Measurements from ENCODE around the gene FAM43A.
A peak's percentile ranks its signal among the peaks of the same experiment; 100 is the strongest.

FAM43A gene

DNA sequence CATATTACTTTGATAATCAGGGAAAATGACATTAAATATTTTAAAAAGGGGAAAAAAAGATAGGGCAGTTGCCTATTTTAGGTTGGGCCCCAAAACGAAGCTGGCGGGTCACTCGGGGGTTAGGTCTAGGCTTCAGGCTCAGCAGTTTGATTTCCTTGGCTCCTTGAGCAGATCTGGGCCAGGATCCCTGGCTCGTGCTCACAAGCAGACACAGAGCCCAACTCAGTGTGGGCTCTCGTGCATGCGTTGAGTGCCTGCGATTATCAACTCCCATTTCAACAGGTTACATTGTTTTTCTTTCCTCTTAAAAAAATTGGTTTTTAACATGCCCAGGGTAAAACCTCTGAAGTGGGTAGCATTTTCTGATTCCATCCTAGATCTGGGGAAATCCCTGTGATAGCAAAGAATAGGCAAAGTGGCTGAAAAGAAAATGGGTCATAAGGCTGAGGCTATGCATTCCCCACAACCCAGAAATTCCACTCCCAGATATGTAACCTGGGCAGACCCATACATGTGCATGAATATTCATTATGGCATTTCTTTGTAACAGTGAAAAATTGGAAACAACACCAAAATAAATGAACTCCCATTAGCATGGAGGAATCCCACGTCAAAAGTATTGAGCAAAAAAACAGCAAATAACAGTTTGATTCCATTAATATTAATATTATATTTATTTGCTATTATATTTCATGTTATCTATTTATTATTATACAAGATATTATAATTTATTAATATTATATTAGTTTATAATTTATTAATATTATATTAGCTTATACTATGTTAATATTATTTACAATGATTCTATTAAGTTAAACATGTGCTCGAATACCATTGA lies 27.8 kb downstream of the FAM43A start:
- DNase-seq, result no peak

DNA sequence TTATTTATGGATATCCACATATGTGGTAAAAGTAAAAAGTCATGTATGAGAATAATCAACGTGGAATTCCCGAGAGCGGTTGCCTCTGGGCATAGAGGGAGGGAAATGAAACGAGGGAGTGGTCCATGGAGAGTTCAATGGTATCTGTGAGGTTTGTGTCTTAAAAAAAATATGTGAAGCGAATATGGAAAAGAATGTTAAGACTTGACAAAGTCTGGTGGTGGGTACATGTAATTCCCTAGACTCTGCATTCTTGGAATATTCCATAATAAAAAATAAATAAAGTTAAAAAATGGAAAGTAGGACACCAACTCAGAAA lies 28.4 kb downstream of the FAM43A start:
- no peak for DNase-seq

GRCh38 chr3:194714564-194714963 lies 28.9 kb downstream of the FAM43A start:
- DNase-seq, result no peak

DNA sequence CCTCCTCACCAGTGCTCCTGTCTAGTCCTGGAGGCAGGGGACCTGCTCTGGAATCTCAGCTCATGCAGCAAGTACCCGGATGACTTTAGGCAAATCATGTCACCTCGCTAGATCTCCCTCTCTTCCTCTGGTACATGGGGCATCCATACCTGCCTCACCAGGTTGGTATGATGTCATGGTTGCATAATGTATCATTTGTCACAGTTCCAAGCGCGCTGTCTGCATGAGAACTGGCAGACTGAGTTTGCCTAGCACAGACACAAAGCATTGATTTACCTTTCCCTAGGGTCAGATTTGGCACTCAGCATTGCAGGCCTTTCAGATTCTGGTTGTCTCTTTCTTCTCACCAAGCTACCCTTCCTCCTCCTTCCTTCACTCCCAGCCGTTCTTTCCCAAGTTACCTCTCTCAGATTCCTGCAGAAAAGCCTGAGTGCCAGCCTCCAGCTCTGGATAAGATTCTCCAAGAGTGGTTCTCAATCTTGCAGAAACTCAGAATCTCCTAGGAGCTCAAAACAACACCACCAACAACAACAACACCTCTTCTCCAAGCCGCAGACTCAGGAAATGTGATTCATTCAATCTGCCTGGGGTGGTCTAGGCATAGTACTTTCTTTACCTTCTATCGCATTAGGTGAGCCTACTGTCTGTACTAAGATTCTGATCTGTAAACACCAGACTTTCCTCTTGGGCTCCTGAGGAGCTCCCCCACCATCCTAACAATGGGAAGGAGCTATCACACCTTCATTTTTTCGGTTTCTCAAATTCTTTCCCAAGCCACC lies 29.5 kb downstream of the FAM43A start:
- peak; percentile 15 for DNase-seq

- no peak for DNase-seq
These were observed 32.4 kb downstream of the FAM43A start for GRCh38 chr3:194718079-194718478.

DNA sequence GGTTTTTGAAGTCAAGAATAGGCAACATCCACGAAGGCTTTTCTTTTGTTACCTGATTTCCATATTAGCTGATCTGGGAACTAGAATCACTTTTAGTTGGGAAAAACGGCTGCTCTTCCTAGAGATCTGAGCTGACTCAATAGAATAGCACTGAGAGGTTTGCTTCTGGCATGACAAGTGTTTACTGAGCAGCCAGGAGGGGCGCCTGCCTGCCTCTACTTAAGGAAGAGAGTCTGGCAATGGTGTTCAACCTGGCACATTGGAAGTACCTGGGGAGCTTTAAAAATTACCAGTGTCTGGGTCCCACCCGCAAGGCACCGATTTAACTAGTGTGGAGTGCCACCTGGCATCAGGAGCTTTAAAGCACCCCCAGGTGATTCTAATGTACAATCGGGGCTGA lies 34.4 kb downstream of the FAM43A start:
- DNase-seq, result no peak

DNA sequence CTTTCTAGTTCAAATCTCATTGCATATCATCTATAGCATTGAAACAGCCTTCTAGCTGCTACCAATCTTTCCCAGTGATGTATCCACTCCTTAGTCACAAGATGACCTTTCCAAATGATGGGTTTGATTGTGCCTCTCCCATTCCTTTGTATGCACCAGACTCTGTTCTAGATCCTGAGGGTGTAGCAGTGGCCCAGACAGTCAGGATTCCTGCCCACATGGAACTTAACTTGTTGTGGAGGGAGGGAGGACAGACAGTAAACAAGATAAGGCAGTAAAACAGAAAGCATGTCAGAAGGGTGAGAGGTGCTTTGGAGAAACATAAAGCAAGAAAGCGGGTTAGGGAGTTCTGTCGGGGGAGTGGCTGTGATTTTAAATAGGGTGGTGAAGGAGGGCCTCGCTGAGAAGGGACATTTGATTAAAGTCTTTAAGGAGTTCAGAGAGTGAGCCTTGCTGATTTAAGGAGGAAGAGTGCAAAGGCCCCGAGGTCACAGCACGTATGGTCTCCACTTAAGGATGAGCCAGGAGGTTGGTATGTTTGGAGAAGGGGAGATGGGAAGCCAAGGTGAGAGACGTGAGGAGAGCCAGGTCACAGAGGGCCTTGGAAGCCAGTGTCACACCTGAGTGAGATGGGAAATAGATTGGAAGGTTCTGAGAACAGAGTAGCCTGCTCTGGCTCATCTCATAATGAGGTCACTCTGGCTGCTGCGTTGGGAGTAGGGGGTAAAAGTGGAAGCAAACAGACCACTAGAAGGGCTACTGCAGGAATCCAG lies 38.3 kb downstream of the FAM43A start:
- no peak for DNase-seq

- no peak for DNase-seq
These were observed 39.7 kb downstream of the FAM43A start for GRCh38 chr3:194725346-194725745.

DNA sequence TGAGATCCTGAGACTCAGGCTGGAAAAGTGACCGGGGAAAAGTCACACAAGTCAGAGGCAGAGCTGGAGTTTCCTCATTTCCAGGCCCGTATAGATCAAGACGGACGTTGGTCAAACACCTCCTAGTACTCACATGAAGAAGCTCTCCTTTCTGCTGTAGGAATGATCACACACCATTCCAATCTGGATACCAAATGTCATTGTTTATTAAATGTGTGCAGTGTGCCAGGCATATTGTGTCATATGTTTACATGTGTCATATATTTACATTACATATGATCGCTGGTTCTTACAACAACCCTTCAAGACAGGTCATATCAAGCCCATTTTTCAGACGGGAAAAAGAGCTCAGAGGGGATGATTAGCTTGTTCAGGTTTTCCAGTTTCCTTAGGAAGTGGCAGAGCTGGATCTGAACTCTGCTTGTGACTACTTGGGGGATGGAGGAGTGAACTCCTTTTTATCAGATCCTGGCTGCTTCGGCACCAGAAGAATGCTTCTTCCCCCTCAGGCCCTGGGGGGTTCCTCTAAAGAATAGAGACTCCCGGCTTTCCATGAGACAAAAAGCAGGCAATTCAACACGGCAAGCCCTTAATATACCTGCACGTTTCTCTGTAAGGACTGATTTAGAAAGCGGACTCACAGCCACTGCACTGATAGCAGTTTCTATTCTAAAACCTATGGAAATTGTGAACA lies 41.9 kb downstream of the FAM43A start:
- DNase-seq, result no peak

DNA sequence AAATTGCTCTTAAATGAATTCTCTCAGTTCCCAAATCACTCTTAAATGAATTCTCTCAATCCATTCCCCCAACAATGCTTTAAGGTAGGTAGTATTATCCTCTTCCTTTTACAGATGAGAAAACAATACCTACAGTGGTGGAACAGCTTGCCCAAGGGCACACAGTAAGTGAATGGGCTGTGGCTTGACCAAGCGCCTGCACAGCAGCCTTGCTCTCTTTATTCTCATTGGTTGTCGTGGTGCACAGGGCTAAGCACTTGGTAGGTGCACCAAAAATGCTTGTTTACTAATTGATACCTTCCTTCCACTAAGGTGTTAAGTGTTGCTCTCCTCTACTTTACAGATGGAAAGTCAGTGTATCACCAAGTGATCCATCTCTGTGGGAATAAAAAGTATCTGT lies 43.3 kb downstream of the FAM43A start:
- DNase-seq, result no peak

DNA sequence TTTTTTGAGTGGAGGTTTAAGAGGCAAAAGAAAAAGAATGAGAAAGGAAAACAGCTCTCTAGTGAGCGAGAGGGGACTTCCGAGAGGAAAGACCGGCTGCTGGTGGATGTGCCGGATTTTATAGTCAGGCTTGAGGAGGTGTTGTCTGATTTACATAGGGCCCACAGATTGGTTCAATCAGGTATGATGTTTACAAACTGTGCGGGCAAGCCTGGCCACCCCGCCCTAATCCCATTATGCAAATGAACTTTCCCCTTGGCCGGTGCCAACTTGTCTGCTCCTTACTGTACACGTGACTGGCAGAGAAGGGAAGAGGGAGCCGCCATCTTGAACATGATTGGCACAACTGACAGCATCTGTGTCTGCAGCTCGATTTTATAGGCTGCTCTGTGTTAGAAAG lies 44.7 kb downstream of the FAM43A start:
- DNase-seq, result no peak

DNA sequence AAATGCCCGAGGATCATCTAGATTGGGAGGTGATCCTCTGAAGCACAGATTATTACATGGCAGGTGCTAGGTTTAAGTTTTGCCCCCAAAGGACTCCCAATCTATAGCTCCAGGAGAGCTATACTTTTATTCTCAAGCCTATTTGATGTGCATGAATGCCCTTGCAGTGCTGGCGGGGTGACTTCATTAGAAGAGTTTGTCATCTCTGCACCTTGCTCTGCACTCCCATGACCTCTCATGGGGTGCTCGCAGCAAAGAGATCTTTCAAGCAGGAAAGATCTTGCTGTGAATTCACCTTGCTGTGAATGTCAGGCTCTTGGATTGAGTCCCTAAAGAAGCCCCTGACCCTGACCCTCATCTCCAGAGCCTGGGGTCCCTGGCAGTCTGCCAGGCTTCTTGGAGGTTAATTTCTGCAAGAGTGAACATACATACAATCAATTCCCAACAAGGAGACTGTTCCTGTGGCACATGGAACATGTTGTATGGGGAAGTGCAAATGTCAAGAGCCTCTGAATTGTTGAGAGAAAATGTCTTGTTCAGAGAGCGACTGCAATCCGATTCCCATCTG lies 45.9 kb downstream of the FAM43A start:
- no peak for DNase-seq

DNA sequence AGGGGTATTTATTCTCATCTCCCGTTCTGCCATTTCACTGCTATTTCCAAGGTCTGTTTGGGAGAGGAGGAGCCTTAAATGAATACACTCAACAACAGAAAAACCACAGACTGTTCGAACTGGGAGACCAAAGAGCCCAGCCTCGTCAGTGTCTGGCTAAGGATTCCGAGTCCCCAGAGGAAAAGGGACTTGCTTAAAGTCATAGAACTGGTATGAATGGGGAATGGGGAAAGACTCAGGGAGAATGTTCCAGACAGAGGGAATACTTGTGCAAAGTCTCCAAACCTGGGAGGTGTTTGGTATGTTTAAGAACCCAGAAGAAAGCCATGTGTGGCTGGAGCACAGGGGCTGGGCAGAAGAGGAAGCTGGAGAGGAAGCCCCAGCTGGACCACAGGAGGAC lies 46.9 kb downstream of the FAM43A start:
- no peak for DNase-seq

- DNase-seq, result peak; percentile 5
These were observed 50.7 kb downstream of the FAM43A start for GRCh38 chr3:194736277-194736895.

DNA sequence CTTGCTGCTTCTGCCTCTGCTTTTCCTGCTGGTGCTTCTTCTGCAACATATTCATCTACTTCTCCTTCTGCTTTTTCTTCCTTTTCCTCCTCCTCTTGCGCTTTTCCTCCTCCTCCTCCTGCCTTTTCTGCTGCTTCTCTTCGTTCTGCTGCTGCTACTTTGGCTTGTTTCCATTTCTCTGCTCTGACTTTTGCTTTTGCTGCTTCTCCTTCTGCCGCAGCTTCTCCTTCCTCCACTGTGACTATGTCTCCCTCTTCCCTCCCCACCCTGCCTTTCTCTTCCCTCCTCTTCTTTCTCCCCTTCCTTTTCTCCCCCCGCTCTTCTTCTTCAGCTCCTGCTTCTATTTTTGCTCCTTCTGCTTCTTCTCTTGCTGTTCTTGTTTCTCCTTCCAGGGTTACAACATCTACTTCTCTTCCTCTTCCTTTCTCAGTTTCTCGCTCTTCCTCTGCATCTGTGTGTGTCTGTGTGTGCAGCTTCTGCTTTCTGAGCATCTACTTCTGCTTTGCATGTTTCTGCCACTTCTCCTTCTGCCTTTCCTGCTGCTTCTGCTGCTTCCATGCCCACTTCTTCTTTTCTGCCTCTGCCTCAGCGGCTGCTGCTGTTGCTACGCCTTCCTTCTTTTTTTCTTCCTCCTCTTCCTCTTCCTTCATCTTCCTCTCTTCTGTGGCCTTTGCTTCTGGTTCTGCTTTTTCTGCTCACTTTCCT lies 51.4 kb downstream of the FAM43A start:
- DNase-seq, result peak; percentile 25

Data from CD4-positive, alpha-beta T cell treated with Interleukin-17A for 1 hour (primary cell).